Epithelial cell of proximal tubule (primary cell): ENCODE data around the gene TTC39B. TPM values are rescaled to one million over a fixed set of nuclear protein-coding genes. Genes with fewer than 3 reads are reported as not detected.
A peak's percentile ranks its signal among the peaks of the same experiment; 100 is the strongest.

ENCODE experiments used
- DNase-seq: peaks from one replicate; pipeline ENCODE4 v3.0.0-alpha.2; 2011; ENCODE audit warnings: low read depth
- H3K4me3 ChIP-seq: 2 replicates; pipeline ENCODE4 v1.5.1; 2011; ENCODE audit warnings: low read depth, mild to moderate bottlenecking, low read length
- total RNA-seq: library from RNA; depleted of rRNA; stranded (reverse); fragments of >200 nt; gene quantifications from 2 replicates; pipeline ENCODE4 v1.2.3, GENCODE V29; 2015
- TF ChIP-seq, protein P1 (sequence below): conservative IDR thresholded peaks from 2 replicates; pipeline ENCODE4 v1.5.1; 2012; ENCODE audit warnings: low read depth, mild to moderate bottlenecking, low read length

Gene TTC39B
- total RNA-seq, result 3.8 and 5.2 TPM in 2 replicates

DNA sequence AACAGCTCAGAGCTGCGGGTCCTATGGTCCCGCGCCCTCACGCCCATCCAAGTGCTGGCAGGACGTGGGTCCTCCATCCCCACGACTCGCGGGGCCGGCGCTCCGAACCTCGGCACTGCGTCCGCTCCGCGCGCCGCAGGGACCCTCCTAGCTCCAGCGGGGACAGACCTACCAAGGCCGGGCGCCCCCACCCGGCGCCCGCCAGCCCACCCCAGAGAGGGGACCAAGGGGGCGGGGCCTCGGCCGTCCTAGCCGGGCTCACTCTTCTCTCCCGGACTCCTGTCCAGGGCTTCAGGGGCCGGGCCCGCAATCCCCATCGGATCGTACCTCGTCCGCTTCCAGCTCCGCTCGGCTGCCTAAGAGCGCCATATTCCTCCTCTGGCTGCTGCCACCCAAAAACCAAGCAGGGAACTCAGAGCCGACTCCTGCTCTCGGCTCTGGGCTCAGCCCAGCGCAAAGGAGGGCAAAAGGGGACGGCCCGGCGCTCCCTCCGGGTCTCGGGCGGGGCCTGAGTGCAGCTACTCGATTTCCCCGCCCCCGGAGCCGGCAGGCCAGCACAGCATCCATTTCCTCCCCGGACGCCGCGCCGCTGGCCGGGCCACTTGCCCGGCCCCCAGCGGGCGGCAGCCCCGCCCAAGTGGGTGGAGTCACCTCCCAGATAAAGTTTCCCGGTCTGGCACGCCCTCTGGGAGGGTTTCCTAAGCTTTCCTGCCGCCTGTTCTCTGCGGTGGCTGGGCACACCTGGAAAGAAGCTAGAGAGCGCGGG, at the start of gene TTC39B:
Gene TTC39B, minus strand, starts transcription at position 460 of the 766 bp plus-strand sequence. Its CDS starts 91 bp downstream, at position 369.
- TF ChIP-seq, protein P1, sequence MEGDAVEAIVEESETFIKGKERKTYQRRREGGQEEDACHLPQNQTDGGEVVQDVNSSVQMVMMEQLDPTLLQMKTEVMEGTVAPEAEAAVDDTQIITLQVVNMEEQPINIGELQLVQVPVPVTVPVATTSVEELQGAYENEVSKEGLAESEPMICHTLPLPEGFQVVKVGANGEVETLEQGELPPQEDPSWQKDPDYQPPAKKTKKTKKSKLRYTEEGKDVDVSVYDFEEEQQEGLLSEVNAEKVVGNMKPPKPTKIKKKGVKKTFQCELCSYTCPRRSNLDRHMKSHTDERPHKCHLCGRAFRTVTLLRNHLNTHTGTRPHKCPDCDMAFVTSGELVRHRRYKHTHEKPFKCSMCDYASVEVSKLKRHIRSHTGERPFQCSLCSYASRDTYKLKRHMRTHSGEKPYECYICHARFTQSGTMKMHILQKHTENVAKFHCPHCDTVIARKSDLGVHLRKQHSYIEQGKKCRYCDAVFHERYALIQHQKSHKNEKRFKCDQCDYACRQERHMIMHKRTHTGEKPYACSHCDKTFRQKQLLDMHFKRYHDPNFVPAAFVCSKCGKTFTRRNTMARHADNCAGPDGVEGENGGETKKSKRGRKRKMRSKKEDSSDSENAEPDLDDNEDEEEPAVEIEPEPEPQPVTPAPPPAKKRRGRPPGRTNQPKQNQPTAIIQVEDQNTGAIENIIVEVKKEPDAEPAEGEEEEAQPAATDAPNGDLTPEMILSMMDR, result no peak
- peak; percentile 33 for DNase-seq
- H3K4me3 ChIP-seq, result peak within 1 kb of the TSS; percentile 67

DNA sequence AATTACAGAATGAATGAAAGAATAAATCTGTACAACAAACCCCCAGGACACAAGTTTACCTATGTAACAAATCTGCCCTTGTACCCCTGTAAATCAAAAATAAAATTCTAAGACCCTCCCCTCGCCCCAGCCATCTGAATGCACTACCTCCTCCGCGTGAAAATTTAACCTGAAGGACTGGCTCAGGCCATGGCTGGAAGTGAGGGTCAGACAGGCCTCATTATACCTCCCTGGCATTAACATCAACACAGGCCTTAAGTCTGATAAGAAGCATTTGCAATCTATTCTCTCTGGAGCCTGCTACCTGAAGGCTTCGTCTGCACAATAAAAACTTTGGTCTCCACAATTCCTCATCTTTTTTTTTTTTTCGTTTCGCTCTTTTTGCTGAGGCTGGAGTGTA, 48.7 kb upstream of the TTC39B start:
- no peak for DNase-seq
- TF ChIP-seq, protein P1, result no peak
- no peak overlapping the region for H3K4me3 ChIP-seq

DNA sequence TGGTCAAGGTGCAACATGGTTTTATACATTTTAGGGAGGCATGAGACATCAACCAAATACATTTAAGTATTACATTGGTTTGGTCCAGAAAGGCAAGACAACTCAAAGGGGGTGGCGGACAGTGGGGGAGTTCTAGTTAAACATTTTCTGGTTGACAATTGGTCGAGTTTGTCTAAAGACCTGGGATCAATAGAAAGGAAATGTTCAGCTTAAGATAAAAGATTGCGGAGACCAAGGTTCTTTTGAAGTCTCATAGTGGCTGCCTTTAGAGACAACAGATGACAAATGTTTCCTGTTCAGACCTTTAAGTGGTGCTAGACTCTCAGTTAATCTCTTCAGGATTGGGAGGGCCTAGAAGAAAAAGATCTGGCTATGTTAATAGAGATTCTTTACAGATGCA, 47.7 kb upstream of the TTC39B start:
- TF ChIP-seq, protein P1, result no peak
- no peak overlapping the region for H3K4me3 ChIP-seq
- no peak for DNase-seq

DNA sequence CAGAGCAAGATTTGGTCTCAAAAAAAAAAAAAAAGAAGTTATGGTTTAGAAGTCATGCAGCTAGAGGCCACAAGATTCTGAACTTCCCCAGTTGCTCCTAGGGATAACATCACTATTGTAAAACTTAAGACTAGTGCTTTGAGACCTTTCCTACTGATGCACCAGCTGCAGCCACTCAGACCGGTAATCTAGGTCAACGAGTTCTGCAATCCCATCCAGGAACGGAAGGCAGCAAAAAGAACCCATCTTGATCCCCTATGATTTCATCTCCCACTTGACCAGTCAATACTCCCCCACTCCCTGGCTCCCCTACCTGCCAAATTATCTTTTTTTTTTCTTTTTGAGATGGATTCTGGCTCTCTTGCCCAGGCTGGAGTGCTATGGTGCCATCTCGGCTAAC, 46.9 kb upstream of the TTC39B start:
- TF ChIP-seq, protein P1, result no peak
- no peak for DNase-seq
- H3K4me3 ChIP-seq, result no peak overlapping the region

DNA sequence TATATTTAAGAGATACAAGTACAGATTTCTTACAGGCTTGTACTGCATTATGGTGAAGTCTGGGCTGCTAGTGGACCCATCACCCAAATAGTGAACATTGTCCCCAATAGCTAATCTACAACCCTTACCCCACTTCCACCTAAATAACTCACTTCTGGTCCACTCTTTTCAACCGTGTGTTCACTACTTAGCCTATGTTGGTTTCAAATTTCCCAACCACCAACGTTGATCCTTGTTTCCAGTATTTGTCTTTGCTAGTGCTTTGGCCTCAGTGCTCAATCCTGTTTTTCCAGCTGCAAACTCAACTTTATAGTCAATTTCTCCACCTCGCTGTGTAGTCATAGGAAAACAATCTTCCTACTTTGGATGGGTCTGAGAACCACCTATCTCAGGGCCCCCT, 45.3 kb upstream of the TTC39B start:
- H3K4me3 ChIP-seq, result no peak overlapping the region
- TF ChIP-seq, protein P1, result no peak
- DNase-seq, result no peak

DNA sequence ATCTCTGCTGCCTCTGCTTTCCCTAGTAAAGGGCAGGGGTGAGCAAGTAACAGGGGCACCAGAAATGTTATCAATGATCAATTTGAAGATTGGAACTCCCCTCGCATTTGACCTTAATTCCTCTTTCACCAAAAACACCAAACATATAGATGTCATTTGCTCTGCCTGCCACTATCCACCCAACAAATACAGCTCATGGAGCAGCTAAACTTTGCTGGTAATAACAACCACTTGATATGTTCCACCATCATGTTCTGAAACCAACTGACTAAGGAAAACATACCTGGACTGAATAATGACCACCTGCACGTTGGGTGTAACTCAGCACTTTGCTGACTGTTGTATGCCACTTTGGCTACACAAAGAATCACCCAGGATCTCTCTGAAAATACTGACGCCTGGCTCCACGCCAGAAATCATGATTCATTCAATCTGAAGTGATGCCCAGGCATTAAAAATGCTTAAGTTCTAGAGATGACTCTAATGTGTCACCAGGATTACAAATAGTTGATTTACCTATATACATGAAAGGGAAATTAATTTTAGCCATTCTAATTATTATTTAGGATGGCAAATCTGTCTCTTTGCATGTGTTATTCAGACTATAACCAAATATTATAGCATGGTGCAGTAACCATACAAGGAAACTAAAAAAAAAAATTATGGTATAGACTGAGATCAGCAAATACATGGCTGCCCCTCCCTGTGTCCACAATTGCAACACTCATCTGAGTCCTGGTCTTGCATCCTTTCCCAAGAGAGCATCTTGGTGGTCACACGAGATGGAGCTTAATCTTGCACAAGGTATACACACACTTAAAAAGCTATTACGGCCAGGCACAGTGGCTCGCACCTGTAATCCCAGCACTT, 43.1 kb upstream of the TTC39B start:
- H3K4me3 ChIP-seq, result no peak overlapping the region
- TF ChIP-seq, protein P1, result no peak
- DNase-seq, result no peak
